OCI-LY7 (cell line): ENCODE measurements around the gene TUBB1.

Source experiments
- EZH2phosphoT487 ChIP-seq: fragments of 200-600 bp; sonication (generic); IDR thresholded peaks from 2 replicates; pipeline ENCODE4 v1.6.1; 2018; ENCODE audit warnings: low read depth, borderline replicate concordance, mild to moderate bottlenecking, mixed run types, antibody characterized with exemption, low read length, moderate library complexity, mixed read lengths
- TF ChIP-seq, protein P1 (sequence below): fragments of 200-600 bp; sonication (generic); conservative IDR thresholded peaks from 2 replicates; pipeline ENCODE4 v1.5.1; 2014; ENCODE audit warnings: mild to moderate bottlenecking, antibody characterized with exemption, low read length, moderate library complexity, mixed read lengths

DNA sequence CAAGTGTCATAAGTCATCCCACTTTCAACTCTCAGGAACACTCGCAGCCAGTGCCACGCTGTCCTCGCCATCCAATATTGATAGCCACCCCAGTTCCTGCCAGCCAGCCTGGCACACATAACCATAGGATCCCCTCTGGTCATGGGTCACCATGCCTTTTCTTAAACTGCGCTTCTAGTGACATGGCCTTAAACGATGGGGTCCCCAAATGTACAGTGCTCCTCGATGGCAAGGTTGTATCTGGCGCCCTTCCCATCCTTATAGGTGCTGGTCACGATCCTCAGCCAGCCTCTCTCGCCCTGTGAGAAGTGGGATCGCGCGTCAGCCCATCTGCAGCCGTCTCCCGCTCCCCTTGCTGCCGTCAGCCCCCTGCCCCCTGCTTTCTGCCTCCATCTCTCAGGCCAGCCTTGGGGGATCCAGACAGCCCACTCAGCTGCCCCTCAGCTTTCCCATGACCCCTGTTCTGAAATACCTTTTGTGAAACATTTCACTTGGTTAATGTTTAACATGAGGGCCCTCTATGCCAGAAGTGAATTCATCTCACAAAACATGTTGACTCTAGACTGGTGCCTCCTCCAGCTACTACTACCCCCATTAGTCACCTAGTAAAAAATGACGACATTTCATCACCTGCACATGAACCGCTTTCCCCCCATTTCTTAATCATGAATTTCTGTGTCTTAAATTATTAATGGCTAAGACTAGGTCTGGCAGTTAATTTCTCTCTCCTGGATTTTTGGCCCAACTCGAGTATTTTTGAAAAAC is 23.6 kb upstream of the TUBB1 start:
- TF ChIP-seq, protein P1, sequence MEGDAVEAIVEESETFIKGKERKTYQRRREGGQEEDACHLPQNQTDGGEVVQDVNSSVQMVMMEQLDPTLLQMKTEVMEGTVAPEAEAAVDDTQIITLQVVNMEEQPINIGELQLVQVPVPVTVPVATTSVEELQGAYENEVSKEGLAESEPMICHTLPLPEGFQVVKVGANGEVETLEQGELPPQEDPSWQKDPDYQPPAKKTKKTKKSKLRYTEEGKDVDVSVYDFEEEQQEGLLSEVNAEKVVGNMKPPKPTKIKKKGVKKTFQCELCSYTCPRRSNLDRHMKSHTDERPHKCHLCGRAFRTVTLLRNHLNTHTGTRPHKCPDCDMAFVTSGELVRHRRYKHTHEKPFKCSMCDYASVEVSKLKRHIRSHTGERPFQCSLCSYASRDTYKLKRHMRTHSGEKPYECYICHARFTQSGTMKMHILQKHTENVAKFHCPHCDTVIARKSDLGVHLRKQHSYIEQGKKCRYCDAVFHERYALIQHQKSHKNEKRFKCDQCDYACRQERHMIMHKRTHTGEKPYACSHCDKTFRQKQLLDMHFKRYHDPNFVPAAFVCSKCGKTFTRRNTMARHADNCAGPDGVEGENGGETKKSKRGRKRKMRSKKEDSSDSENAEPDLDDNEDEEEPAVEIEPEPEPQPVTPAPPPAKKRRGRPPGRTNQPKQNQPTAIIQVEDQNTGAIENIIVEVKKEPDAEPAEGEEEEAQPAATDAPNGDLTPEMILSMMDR: no peak
- no peak for TF ChIP-seq EZH2phosphoT487
